ENCODE measurements around the gene KIF19. TPM values are rescaled to one million over a fixed set of nuclear protein-coding genes. Genes with fewer than 3 reads are reported as not detected.

KIF19 gene
- total RNA-seq, 1 experiment from 2014 or later = 0.15 TPM

DNA sequence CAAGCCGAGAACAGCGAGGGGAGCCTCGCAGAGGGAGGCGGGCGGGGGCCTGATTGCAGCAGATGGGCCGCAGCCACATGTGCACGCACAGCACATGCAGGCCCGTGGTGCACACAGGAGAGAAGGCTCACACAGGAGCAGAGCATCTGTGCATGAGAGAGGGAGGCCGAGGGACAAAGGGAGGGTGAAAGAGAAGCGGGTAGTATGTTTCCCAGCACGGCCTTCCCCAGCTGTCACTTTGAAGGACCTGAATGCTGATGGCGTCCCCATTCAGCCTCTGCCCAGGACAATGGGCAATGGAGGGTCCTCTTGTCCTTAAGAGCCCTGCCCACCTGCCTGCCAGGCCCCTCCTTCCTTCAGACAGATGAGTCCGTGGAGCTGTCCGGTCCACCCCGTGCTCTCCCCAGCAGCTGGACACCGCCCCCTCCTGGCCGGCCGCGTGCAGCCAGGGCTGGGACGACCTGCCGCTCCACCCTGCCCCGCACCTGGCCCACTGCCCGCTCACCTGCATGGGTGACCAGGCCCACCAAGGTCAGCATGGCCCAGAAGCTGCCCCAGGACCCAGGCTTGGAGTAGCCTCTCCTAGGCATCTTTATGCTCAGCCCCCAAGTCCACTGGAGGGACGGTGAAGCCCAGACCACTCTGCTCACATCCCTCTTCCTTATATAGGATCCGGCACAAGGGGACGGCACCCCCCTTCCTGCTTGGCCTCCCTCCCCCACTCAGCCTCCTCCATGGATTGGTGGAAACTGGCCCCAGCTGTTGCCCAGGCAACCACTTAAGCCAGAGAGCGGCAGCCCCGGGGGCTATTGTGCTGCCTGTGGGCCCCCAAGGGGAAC is 35.4 kb downstream of the KIF19 start, which contains the start of gene BTBD17:
Gene BTBD17 (minus strand): TSS at position 639 of the 839 bp plus-strand sequence. CDS start 49 bp downstream, at position 590.
- ATAC-seq (peak; percentile 96), DNase-seq (ENCODE audit: low read depth, low spot score) (no peak)
- Histone ChIP-seq H3K27me3 (ENCODE audit: insufficient read depth, low read length) (no peaks in the 10 kb centered on the region), H4K20me1 (ENCODE audit: insufficient read depth) (no peaks in the 10 kb centered on the region), H3K4me2 (ENCODE audit: low read length) (peak within 1 kb of the TSS; percentile 15; the same call in 1 of the 2 replicates), H3K9ac (ENCODE audit: low read length) (no peak within 1 kb of the TSS), H3K4me3 (replicated peaks in 1 of 2; ENCODE audit: low read depth in 1 of 2, low read length in 2 of 2) (no peak within 1 kb of the TSS), H3K9me3 (ENCODE audit: control insufficient read depth in 1 of 2, insufficient read depth in 1 of 2, low read depth in 1 of 2, low read length in 2 of 2) (no peaks in the 10 kb centered on the region), H3K9me2 (ENCODE audit: insufficient read depth) (no peaks in the 10 kb centered on the region), H3K27ac (ENCODE audit: low read depth, low read length) (no peak within 1 kb of the TSS; the same call in 1 of the 2 replicates), H2AFZ (ENCODE audit: low read depth, low read length, poor library complexity, severe bottlenecking) (no peak within 1 kb of the TSS), H3K36me3 (ENCODE audit: control insufficient read depth in 1 of 2, insufficient read depth in 2 of 2, low read length in 2 of 2) (no peaks in the 10 kb centered on the region), H3K79me2 (ENCODE audit: insufficient read depth, low read length) (no peaks in the 10 kb centered on the region), H3K4me1 (ENCODE audit: control insufficient read depth in 1 of 2, insufficient read depth in 2 of 2, low read length in 2 of 2) (peaks cover 0 to 8% of the 10 kb centered on the region in 2 experiments; a peak in 1 of 4 replicates)
- TF ChIP-seq SIN3A (IDR thresholded peaks at IDR 0.05; ENCODE audit: low read depth) (no peak), CBX3 (IDR thresholded peaks at IDR 0.05; ENCODE audit: low read depth) (no peak), JUND (IDR thresholded peaks at IDR 0.05) (no peak), RAD21 (IDR thresholded peaks at IDR 0.05; ENCODE audit: low read depth) (peak; percentile 80)
- TF ChIP-seq, protein P1, sequence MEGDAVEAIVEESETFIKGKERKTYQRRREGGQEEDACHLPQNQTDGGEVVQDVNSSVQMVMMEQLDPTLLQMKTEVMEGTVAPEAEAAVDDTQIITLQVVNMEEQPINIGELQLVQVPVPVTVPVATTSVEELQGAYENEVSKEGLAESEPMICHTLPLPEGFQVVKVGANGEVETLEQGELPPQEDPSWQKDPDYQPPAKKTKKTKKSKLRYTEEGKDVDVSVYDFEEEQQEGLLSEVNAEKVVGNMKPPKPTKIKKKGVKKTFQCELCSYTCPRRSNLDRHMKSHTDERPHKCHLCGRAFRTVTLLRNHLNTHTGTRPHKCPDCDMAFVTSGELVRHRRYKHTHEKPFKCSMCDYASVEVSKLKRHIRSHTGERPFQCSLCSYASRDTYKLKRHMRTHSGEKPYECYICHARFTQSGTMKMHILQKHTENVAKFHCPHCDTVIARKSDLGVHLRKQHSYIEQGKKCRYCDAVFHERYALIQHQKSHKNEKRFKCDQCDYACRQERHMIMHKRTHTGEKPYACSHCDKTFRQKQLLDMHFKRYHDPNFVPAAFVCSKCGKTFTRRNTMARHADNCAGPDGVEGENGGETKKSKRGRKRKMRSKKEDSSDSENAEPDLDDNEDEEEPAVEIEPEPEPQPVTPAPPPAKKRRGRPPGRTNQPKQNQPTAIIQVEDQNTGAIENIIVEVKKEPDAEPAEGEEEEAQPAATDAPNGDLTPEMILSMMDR (IDR thresholded peaks at IDR 0.05 in 2 of 3, conservative IDR thresholded peaks at IDR 0.05 in 1 of 3; ENCODE audit: borderline replicate concordance in 1 of 3, insufficient read depth in 1 of 3, low read depth in 2 of 3, low read length in 2 of 3) = peak; percentile 86 to 98 (median 98)
- ChIA-PET POLR2A (interaction anchor here (0.9 kb wide), 1 partner anchor 60 kb away, joined by 3 read pairs; no protein-coding TSS in a partner anchor), RAD21 (ENCODE audit: low non-redundant PET in 1 of 2, low total read pairs in 2 of 2, uncharacterized antibody in 2 of 2, unreplicated experiment in 2 of 2) (interaction anchor here in 1 of 2 experiments (0.8 kb wide), 1 partner anchor 55 kb away, joined by 3 read pairs; no protein-coding TSS in a partner anchor), CTCF (interaction anchor here (0.6 to 5.6 kb wide), 16 partner anchors 9 to 174 kb away, joined by 3 to 32 read pairs (median 6); no protein-coding TSS in a partner anchor)
- intact Hi-C loops (cut with micrococcal nuclease) = loop anchor here (1.0 kb wide), 1 partner anchor 60 kb away; no protein-coding TSS in a partner anchor
- BruUV-seq (replicated peaks) = no TSS peak

DNA sequence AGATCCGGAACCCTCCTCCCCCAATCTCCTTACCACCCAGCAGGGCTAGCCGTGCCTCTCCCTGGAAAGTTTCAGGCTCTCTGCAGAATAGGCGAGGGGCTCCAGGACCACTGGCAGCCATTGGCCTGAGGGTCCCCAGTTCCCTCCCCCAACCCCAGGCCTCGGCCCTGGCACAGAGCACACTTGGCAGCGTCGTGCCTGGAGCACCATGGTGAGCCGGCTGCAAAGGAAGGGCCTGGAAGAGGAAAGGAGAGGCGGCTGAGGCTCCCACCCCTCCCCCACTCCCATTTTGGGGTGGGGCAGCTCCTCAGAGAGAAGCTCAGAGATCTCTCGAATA is 36.0 kb downstream of the KIF19 start:
- DNase-seq (ENCODE audit: low read depth, low spot score) (no peak), ATAC-seq (no peak)
- Histone ChIP-seq H3K9me2 (ENCODE audit: insufficient read depth) (no peaks in the 10 kb centered on the region), H3K4me3 (replicated peaks in 1 of 2; ENCODE audit: low read depth in 1 of 2, low read length in 2 of 2) (no peak overlapping the region), H3K27ac (ENCODE audit: low read depth, low read length) (no peak overlapping the region), H3K4me2 (ENCODE audit: low read length) (no peak overlapping the region), H3K79me2 (ENCODE audit: insufficient read depth, low read length) (no peaks in the 10 kb centered on the region), H4K20me1 (ENCODE audit: insufficient read depth) (no peaks in the 10 kb centered on the region), H3K9me3 (ENCODE audit: control insufficient read depth in 1 of 2, insufficient read depth in 1 of 2, low read depth in 1 of 2, low read length in 2 of 2) (no peaks in the 10 kb centered on the region), H3K9ac (ENCODE audit: low read length) (no peak overlapping the region), H3K36me3 (ENCODE audit: control insufficient read depth in 1 of 2, insufficient read depth in 2 of 2, low read length in 2 of 2) (no peaks in the 10 kb centered on the region), H2AFZ (ENCODE audit: low read depth, low read length, poor library complexity, severe bottlenecking) (no peak overlapping the region), H3K27me3 (ENCODE audit: insufficient read depth, low read length) (no peaks in the 10 kb centered on the region), H3K4me1 (ENCODE audit: control insufficient read depth in 1 of 2, insufficient read depth in 2 of 2, low read length in 2 of 2) (peaks cover 0 to 8% of the 10 kb centered on the region in 2 experiments; a peak in 1 of 4 replicates)
- intact Hi-C loops (cut with micrococcal nuclease) = no loop called here
- RAD21 ChIA-PET (ENCODE audit: low non-redundant PET in 1 of 2, low total read pairs in 2 of 2, uncharacterized antibody in 2 of 2, unreplicated experiment in 2 of 2) = no interaction called here
- CTCF ChIA-PET = interaction anchor here (0.7 to 5.6 kb wide), 15 partner anchors 8 to 208 kb away, joined by 3 to 32 read pairs (median 6); partner anchors contain the start of gene TTYH2
- POLR2A ChIA-PET = no interaction called here
- no TSS peak for BruUV-seq (replicated peaks)
- TF ChIP-seq RAD21 (IDR thresholded peaks at IDR 0.05; ENCODE audit: low read depth) = no peak
- no peak for TF ChIP-seq JUND (IDR thresholded peaks at IDR 0.05)
- TF ChIP-seq ZNF274 (IDR thresholded peaks at IDR 0.05; ENCODE audit: low read depth, low read length) = no peak
- TF ChIP-seq, protein P2, sequence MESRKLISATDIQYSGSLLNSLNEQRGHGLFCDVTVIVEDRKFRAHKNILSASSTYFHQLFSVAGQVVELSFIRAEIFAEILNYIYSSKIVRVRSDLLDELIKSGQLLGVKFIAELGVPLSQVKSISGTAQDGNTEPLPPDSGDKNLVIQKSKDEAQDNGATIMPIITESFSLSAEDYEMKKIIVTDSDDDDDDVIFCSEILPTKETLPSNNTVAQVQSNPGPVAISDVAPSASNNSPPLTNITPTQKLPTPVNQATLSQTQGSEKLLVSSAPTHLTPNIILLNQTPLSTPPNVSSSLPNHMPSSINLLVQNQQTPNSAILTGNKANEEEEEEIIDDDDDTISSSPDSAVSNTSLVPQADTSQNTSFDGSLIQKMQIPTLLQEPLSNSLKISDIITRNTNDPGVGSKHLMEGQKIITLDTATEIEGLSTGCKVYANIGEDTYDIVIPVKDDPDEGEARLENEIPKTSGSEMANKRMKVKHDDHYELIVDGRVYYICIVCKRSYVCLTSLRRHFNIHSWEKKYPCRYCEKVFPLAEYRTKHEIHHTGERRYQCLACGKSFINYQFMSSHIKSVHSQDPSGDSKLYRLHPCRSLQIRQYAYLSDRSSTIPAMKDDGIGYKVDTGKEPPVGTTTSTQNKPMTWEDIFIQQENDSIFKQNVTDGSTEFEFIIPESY (IDR thresholded peaks at IDR 0.05; ENCODE audit: extremely low read depth, insufficient replicate concordance, low read length) = no peak
- TF ChIP-seq, protein P3, sequence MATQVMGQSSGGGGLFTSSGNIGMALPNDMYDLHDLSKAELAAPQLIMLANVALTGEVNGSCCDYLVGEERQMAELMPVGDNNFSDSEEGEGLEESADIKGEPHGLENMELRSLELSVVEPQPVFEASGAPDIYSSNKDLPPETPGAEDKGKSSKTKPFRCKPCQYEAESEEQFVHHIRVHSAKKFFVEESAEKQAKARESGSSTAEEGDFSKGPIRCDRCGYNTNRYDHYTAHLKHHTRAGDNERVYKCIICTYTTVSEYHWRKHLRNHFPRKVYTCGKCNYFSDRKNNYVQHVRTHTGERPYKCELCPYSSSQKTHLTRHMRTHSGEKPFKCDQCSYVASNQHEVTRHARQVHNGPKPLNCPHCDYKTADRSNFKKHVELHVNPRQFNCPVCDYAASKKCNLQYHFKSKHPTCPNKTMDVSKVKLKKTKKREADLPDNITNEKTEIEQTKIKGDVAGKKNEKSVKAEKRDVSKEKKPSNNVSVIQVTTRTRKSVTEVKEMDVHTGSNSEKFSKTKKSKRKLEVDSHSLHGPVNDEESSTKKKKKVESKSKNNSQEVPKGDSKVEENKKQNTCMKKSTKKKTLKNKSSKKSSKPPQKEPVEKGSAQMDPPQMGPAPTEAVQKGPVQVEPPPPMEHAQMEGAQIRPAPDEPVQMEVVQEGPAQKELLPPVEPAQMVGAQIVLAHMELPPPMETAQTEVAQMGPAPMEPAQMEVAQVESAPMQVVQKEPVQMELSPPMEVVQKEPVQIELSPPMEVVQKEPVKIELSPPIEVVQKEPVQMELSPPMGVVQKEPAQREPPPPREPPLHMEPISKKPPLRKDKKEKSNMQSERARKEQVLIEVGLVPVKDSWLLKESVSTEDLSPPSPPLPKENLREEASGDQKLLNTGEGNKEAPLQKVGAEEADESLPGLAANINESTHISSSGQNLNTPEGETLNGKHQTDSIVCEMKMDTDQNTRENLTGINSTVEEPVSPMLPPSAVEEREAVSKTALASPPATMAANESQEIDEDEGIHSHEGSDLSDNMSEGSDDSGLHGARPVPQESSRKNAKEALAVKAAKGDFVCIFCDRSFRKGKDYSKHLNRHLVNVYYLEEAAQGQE (IDR thresholded peaks at IDR 0.05; ENCODE audit: low read depth) = no peak
